MCF 10A (cell line): ENCODE data around the gene RPTOR. TPM values are rescaled to one million over a fixed set of nuclear protein-coding genes. Genes with fewer than 3 reads are reported as not detected.
"Not testable (repeated sequence)": the region's sequence is repeated elsewhere in the genome, so short reads cannot be mapped to it uniquely, and the experiment has no call there.

Source experiments
- BruUV-seq: library from RNA; stranded (reverse); fragments of 400-500 nt; replicated peaks from 2 replicates; lab custom pipeline; 2021; lab: Mats Ljungman, UMichigan
- CTCF ChIA-PET: fragments of 300-600 bp; sonication (Branson Sonifier 250); formaldehyde crosslinking; extraction: SDS; loops from one replicate; lab custom pipeline; 2021; ENCODE audit warnings: antibody characterized with exemption, inconsistent platforms; lab: Yijun Ruan, JAX
- POLR2A ChIA-PET: fragments of 300-600, 350-650 bp; sonication (Branson Sonifier 250); formaldehyde crosslinking; extraction: SDS; loops from one replicate; lab custom pipeline; 2020; ENCODE audit warnings: antibody characterized with exemption, inconsistent platforms; lab: Yijun Ruan, JAX
- DNase-seq: peaks from one replicate; pipeline ENCODE4 v3.0.0-alpha.2; 2018; ENCODE audit not compliant: unreplicated experiment
- H3K27ac Mint-ChIP-seq: one replicate; pipeline ENCODE4 v1.8.0; 2022; ENCODE audit warnings: mild to moderate bottlenecking, low read depth, mixed read lengths; ENCODE audit not compliant: unreplicated experiment
- H3K27me3 Mint-ChIP-seq: one replicate; pipeline ENCODE4 v1.8.0; 2022; ENCODE audit warnings: mixed read lengths; ENCODE audit not compliant: insufficient read depth, unreplicated experiment
- H3K36me3 Mint-ChIP-seq: one replicate; pipeline ENCODE4 v1.8.0; 2022; ENCODE audit warnings: mild to moderate bottlenecking, moderate library complexity, mixed read lengths; ENCODE audit not compliant: insufficient read depth, unreplicated experiment
- H3K4me1 Mint-ChIP-seq: one replicate; pipeline ENCODE4 v1.8.0; 2022; ENCODE audit warnings: mixed read lengths; ENCODE audit not compliant: insufficient read depth, unreplicated experiment
- H3K4me3 Mint-ChIP-seq: one replicate; pipeline ENCODE4 v1.8.0; 2022; ENCODE audit warnings: mild to moderate bottlenecking, moderate library complexity, mixed read lengths; ENCODE audit not compliant: unreplicated experiment
- H3K9me3 Mint-ChIP-seq: one replicate; pipeline ENCODE4 v1.8.0; 2022; ENCODE audit warnings: mixed read lengths; ENCODE audit not compliant: unreplicated experiment
- intact Hi-C: fragments of 100-400 bp; cut with micrococcal nuclease; formaldehyde crosslinking; loops from 2 replicates; pipeline ENCODE4 v1.14.1; 2022
- total RNA-seq: library from RNA; stranded (reverse); gene quantifications from 2 replicates; pipeline ENCODE4 v1.2.3, GENCODE V29; 2022
- TF ChIP-seq, protein P1 (sequence below): fragments of 200-600 bp; IDR thresholded peaks from one replicate; pipeline ENCODE4 v1.8.0; 2022; ENCODE audit warnings: antibody characterized with exemption, mild to moderate bottlenecking; ENCODE audit not compliant: unreplicated experiment

Gene RPTOR
- total RNA-seq, 1 experiment from 2014 or later, result 41.3 TPM

DNA sequence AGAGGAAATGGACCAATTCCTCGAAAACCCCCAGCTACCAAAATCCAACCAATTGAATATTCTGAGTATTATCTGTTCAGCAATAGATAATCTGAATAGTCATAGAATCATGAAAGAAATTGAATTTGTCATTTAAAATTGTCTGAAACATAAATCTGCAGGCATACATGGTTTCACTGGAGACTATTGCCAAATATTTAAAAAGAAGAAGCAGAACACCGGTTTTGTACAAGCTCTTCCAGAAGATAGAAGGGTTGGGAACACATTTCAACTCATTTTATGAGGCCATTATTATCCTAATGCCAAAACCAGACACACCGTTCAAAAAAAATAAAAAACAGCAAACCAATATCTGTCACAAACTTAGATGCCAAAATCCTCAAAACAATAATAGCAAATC, 195.5 kb downstream of the RPTOR start:
- Mint-ChIP-seq H3K27me3 (no peaks in the 10 kb centered on the region), H3K36me3 (peaks cover 25% of the 10 kb centered on the region), H3K9me3 (no peaks in the 10 kb centered on the region), H3K4me3 (no peak overlapping the region), H3K4me1 (no peaks in the 10 kb centered on the region), H3K27ac (no peak overlapping the region)
- ChIA-PET CTCF (no interaction called here), POLR2A (interaction anchor here (0.8 kb wide), 1 partner anchor 16 kb away, joined by 3 read pairs; no protein-coding TSS in a partner anchor)
- intact Hi-C loops, result no loop called here
- TF ChIP-seq, protein P1, sequence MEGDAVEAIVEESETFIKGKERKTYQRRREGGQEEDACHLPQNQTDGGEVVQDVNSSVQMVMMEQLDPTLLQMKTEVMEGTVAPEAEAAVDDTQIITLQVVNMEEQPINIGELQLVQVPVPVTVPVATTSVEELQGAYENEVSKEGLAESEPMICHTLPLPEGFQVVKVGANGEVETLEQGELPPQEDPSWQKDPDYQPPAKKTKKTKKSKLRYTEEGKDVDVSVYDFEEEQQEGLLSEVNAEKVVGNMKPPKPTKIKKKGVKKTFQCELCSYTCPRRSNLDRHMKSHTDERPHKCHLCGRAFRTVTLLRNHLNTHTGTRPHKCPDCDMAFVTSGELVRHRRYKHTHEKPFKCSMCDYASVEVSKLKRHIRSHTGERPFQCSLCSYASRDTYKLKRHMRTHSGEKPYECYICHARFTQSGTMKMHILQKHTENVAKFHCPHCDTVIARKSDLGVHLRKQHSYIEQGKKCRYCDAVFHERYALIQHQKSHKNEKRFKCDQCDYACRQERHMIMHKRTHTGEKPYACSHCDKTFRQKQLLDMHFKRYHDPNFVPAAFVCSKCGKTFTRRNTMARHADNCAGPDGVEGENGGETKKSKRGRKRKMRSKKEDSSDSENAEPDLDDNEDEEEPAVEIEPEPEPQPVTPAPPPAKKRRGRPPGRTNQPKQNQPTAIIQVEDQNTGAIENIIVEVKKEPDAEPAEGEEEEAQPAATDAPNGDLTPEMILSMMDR, result no peak
- no TSS peak for BruUV-seq
- no peak for DNase-seq

DNA sequence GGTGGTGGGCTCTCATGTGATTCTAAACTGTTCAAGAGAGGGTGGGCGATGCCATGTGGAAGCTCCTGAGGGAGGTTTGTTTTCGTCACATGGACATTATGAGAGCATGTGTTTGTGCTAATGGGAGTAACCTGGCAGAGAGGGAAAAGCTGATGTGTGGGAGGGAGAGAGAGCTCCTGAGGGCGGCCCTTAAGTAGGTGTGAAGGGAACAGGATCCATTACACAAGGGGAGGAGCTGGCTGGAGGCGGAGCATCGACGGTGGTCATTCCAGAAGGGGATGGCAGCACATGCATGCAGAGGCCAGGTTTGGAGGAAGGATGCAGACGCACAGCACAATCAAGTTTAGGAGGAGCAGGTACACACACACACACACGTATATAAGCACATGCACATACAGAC, 197.5 kb downstream of the RPTOR start:
- Mint-ChIP-seq H3K9me3 (no peaks in the 10 kb centered on the region), H3K4me3 (no peak overlapping the region), H3K27ac (no peak overlapping the region), H3K4me1 (no peaks in the 10 kb centered on the region), H3K27me3 (no peaks in the 10 kb centered on the region), H3K36me3 (peaks cover 25% of the 10 kb centered on the region)
- intact Hi-C loops, result no loop called here
- TF ChIP-seq, protein P1, result no peak
- no peak for DNase-seq
- ChIA-PET POLR2A (interaction anchor here (0.6 to 0.8 kb wide), 2 partner anchors 8 kb away, joined by 3 to 5 read pairs; no protein-coding TSS in a partner anchor), CTCF (interaction anchor here (0.6 to 0.7 kb wide), 2 partner anchors 13 to 17 kb away, joined by 3 read pairs; no protein-coding TSS in a partner anchor)
- no TSS peak for BruUV-seq

DNA sequence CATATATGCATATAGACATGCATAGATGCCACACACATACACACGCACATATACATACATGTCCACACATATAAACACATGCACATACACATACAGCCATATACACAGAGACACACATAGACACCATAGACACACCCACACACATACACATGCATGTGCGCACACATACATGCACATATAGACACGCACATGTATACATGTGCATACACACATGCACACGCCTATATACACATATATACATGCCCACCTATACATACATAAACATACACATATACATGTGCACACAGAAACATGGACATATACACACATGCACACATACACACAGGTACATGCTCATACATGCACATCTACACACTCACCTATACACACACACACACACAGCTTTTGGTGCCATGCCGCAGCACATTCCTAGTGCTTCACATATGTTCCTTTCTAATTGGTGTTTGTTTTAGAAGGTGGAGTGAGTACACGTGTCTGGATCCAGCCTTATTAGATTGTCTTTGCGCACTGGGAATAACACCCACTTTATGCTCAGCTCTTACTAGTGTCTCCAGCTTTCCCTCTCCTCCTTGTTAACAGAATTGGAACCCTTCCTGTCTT, 198.0 kb downstream of the RPTOR start:
- peaks cover 25% of the 10 kb centered on the region for H3K36me3 Mint-ChIP-seq
- no peaks in the 10 kb centered on the region for H3K4me1 Mint-ChIP-seq
- no peak overlapping the region for H3K4me3 Mint-ChIP-seq
- CTCF ChIA-PET, result no interaction called here
- no peak overlapping the region for H3K27ac Mint-ChIP-seq
- no peaks in the 10 kb centered on the region for H3K27me3 Mint-ChIP-seq
- no TSS peak for BruUV-seq
- DNase-seq, result no peak
- H3K9me3 Mint-ChIP-seq, result no peaks in the 10 kb centered on the region
- intact Hi-C loops, result no loop called here
- POLR2A ChIA-PET, result interaction anchor here (0.6 kb wide), 1 partner anchor 9 kb away, joined by 5 read pairs; no protein-coding TSS in a partner anchor
- TF ChIP-seq, protein P1, result no peak

DNA sequence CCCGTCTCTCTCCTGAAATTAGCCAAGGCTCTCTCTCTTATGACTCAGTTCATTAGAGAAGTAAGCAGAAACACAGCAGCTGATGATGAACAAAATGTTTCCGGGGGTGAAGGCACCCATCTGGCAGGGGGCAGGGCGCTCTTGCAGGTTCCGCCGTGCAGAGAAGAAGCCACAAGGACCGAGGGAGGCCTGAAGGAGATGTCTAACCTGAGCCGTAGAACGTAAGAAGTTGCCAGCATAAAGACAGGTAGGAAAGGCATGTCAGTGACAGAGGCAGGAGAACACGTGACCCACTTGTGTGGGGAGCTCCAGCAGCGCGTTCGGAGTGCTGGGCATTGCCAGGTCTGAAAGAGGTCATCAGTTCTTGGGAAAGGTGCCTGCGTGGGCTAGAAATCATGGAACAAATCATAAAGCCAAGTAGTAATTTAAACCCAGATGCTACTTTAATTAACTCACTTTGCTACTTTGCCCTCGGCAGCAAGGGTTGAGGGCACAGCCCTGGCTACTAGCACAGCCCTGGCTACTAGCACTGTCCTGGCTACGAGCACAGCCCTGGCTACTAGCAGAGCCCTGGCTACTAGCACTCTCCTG, 198.6 kb downstream of the RPTOR start:
- Mint-ChIP-seq H3K9me3 (no peaks in the 10 kb centered on the region), H3K4me3 (no peak overlapping the region), H3K4me1 (no peaks in the 10 kb centered on the region), H3K27ac (no peak overlapping the region), H3K27me3 (no peaks in the 10 kb centered on the region), H3K36me3 (peaks cover 24% of the 10 kb centered on the region)
- TF ChIP-seq, protein P1, result no peak
- ChIA-PET CTCF (no interaction called here), POLR2A (no interaction called here)
- no TSS peak for BruUV-seq
- intact Hi-C loops, result no loop called here
- DNase-seq, result no peak

DNA sequence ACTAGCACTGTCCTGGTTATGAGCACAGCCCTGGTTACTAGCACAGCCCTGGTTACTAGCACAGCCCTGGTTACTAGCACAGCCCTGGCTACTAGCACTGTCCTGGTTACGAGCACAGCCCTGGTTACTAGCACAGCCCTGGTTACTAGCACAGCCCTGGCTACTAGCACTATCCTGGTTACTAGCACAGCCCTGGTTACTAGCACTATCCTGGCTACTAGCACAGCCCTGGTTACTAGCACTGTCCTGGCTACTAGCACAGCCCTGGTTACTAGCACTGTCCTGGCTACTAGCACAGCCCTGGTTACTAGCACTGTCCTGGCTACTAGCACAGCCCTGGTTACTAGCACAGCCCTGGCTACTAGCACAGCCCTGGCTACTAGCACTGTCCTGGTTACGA, 199.3 kb downstream of the RPTOR start:
- H3K36me3 Mint-ChIP-seq, result peaks cover 17% of the 10 kb centered on the region
- H3K4me1 Mint-ChIP-seq, DNase-seq, BruUV-seq, intact Hi-C loops, CTCF ChIA-PET, POLR2A ChIA-PET, H3K27me3 Mint-ChIP-seq, H3K9me3 Mint-ChIP-seq, H3K4me3 Mint-ChIP-seq, H3K27ac Mint-ChIP-seq: not testable (repeated sequence)

DNA sequence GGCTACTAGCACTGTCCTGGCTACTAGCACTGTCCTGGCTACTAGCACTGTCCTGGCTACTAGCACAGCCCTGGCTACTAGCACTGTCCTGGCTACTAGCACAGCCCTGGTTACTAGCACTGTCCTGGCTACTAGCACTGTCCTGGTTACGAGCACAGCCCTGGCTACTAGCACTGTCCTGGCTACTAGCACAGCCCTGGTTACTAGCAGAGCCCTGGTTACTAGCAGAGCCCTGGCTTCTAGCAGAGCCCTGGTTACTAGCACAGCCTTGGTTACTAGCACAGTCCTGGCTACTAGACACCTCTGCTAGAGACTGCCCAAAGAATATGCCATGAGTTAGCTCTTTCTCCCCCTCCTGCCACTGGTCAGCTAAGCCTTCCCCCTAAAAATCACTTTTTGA, 200.1 kb downstream of the RPTOR start:
- BruUV-seq, H3K9me3 Mint-ChIP-seq, H3K27ac Mint-ChIP-seq, POLR2A ChIA-PET, H3K4me3 Mint-ChIP-seq, H3K4me1 Mint-ChIP-seq, H3K27me3 Mint-ChIP-seq, DNase-seq, H3K36me3 Mint-ChIP-seq, intact Hi-C loops: not testable (repeated sequence)
- CTCF ChIA-PET, result interaction anchor here (0.7 kb wide), 1 partner anchor 248 kb away, joined by 3 read pairs; no protein-coding TSS in a partner anchor
